ENCODE results near the gene SLIT3.
A peak's percentile ranks its signal among the peaks of the same experiment; 100 is the strongest.

Gene SLIT3

DNA sequence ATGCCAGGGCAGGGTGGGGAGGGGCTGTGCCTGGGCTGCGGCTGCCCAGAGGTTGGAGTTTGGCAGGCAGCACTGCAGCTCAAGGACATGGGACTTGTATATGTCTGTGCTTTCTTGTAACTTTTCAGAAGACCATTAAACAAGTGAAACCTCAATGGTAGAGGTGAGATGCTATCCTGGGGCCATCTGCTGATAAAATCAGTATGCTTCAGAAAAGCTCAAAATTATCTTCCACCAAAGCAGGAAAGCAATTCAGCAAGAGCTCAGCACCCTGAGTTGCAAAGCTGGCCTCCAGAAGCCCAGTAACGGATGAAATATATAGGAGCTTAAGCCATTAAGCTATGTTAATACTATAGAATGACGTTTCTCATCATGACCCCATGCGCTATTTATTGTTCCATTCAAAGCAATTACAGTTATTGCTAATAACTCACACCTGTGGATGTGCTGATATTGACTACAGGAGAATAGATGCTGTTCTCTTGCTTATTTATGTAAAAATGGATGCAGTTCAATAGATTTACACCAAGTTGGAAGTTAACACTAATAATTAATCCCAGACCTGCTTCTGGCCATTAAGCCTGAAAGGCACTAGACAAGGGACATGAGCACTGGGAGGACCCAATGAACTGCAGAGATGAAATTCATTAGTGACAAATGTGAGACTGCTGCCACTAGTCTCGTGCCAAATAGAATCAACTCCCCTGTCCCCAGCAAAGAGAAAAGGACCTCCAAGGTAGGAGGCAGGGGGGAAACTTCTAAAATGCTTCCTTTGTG, 405.5 kb downstream of the SLIT3 start:
- no peak for DNase-seq (ENCODE audit: low spot score)

DNA sequence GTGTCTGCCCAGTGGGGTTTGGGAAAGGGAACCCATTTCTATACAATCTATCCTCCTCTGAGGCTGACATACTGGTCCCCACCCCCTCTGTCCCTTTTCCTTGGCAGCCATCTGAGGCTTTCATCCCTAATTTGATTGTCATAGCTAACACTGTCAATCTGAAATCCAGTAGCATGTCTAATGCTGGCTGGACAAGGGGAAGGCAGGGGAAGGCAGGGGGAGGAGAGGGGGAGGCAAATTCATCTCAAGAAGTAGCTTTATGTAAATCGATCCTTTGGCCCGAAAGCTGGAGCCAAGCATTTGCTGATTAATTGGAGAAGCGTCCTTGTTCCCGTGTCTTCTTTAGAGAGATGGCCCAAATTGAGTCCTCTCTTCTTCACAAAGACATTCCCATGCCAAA, 407.7 kb downstream of the SLIT3 start:
- DNase-seq (ENCODE audit: low spot score), result peak; percentile 78

DNA sequence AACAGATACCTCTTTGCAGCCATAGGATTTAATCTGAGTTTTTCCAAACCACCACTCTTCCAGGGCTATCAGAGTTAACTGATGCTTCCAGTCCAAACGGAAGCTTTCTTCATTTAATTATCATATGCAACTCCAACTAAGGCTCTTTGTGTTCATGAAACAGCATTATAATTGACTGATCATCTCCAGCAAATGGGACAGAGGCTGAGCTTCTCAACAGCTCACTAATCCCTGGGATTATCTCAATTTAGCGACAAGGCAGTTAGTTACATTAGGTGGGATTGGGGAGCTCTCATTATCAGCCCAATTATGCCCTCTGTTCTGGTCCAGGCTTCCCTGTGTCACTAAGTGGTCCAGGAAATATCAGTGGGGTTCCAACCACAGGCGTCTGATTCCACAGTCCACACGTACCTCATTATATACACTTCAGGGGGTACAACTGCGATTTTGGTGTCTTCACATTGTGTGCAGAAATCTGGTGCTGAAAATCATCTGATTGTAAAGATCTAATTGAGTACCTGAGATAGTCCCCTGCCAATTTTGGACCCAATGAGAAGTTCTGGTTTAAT, 408.2 kb downstream of the SLIT3 start:
- DNase-seq (ENCODE audit: low spot score), result no peak

DNA sequence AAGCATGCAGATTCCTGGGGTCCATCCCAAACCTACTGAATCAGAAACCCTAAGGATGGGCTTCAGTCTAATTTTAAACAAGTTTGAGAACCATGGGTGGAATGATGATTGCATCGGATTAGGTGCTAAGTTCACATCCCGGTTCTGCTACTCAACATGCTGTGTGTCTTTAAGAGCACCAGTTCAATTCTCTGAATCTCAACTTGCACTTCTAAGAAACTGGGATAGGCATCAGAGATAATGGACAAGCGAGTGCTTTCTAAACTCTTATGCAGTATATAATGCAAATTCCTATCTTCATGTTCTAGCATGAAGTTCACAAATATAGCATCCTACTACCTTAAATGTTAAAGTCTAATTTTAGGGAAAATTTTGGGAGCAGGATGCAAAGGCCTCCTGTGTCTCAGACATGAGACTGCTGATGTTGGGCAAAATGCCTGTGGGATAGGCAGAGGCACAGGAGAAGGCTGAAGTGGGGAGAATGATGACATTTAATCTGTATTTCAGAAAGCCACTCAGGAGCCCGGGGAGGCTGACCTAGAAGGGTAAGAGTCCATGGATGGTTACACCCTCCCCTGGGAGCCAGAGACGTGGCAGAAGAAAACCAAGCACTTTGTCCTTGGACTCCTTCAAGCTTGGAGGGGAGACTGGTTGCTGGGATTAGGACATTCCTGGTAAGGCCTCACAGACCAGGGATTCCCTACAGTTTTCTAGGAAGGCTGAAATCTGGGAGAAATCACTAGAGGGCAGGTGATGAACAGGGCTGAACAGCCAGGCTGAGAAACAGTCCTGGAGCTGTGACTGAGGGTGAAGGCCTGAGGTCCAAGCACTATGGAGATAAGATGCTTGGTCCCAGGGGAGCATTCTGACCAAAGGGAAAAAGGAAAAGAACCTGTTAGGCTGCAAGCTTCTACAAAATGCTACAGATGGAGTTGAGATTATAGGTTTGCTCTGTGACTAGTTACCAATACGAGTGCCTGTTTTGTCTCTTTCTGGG, 409.8 kb downstream of the SLIT3 start:
- DNase-seq (ENCODE audit: low spot score), result peak; percentile 69

DNA sequence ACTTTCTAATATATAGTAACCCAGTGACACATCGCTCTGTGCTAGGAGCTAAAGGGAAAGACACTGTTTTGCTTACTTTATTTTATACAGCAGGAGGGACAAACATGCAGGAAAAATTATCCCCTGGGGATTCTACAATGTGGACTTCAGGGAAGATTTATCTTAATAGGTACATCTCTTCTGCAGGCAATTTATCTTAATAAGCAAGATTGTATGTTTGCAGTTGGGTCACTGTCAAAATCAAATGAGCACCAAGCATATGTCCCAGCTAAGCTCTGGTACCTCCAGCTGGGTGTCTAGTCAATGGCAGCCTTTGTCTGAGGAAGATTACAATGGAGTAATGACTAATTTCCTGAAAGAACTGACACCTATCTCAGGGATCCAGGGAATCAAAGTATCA, 411.9 kb downstream of the SLIT3 start:
- DNase-seq (ENCODE audit: low spot score), result peak; percentile 85

DNA sequence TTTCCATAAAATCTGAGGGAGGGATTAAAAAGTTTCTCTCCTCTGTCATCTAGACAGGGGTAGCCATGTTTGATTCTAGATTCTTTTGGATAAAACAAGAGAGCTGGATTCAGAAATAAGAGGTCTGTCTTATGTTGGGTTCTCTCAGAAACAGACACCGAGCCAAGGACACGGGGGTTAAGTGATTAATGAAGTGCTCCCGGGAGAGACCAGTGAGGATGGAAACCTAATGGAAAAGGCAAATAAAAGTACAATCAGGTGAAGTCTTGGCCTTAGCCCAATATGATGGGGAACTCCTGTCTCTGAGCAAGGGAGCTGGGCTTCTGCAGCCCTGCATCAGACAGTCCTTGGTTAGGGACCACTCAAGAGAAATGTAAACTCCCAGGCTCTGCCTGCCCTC, 413.0 kb downstream of the SLIT3 start:
- DNase-seq (ENCODE audit: low spot score), result peak; percentile 60

DNA sequence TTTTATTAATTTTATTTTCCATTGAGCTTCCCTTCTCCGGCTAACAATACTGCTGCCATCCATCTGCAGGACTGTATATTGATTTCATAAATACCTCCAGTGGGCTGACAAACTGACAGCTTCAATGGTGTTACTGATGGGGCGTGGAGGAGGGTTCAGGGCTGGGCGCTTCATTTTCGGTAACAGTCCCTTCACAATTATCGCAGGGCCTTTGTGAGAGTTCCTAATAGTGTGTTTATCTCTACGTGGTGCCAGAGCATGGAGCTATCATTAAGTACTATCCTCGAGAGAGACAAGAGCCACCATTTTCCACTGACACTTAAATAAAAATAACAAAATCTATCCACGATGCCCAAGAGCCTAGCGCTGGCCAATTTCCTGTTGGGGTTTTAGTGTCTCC, 414.8 kb downstream of the SLIT3 start:
- DNase-seq (ENCODE audit: low spot score), result no peak

DNA sequence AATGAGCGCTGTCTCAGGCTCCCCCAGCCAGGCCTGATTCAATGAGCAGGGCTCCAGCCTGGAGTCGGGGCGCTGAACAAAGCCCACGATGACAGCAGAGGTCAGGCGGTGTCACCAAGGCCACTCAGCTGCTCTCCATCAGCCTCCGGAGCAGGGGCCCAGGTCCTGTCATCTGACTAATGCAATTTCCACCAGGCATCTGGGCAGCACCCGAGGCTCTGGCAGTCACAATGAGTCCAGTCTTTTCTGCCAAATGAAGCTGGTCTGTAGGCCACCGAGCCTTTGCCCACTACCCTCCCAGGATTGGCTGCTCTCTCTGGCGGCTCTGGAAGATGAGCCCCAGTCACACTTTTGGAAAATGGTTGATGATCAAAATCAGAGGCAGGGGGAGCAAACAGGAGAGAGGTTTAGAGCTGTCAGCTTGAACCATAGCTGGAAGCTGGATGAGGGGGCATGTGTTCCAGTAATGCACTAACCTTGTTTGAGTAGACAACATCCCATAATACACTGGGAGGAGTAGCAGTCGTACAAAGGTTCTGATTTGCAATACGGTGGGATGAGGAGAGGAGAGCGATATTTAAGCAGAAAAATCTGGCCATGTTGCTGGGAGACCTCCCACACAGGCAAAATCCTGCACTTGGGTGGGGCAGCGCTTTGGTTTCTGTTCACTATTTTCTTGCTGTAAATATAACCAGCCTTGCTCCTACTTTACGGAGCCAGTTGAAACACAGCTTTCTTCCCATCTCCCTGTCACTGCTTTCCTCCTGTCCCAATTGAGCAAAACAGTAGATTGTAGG, 415.4 kb downstream of the SLIT3 start:
- DNase-seq (ENCODE audit: low spot score), result peak; percentile 98

DNA sequence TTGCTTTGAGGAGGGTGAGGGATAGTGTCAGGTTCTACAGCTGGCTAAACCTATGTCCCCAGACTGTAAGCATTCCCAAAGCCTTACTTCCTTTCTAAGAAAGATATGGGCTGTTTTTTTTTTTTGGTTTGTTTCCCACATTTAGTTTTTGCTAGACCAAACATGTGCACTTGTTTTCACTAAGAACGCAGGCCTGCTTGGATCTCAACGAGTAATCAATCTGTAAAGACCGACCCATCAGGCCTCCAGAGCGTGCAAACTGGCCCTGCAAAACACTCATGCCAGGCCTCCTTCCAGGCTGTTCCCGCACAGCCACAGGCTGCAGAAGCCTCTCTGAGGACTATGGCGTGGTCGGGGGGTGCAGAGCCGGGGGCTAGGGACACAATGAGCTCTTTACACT, 416.9 kb downstream of the SLIT3 start:
- DNase-seq (ENCODE audit: low spot score), result peak; percentile 34

DNA sequence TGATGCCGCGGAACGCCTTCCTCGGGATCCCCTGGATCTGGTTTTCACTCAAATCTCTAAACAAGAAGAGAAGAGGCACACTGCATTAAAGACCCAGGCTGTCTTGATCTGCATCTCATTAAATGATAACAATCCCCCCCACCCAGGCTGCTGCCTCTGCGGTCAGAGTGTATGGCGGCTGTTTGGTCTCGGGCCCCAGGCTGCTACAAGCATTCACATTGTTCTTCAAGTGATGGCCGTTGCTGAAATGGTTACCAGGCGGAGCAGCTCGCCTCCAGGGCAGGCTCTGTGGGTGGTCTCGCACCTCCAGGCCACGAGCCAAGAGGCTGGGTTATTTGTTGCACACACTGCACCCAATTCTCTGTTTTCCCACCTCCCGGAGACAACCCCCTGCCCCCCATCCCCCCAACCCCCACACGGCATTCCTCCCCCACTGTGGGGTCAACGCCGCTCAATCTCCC, 417.6 kb downstream of the SLIT3 start:
- peak; percentile 39 for DNase-seq (ENCODE audit: low spot score)

DNA sequence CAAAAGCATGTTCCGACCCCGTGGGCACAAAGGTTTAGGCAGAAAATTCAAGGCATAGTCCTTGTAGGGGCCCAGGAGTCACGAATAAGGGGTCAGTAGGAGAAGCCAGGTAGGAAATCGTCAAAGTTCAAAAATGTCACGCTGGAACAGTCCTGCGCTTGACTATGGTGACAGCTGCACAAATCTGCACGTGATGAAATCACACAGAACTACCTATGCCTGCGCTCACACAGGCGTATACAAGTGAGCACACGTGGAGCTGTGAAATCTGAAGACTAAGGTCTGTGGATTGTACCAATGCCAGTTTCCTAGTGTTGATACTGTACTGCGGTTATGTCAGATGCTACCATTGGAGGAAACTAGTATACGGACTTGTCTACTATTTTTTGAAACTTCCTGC, 418.7 kb downstream of the SLIT3 start:
- DNase-seq (ENCODE audit: low spot score), result no peak

DNA sequence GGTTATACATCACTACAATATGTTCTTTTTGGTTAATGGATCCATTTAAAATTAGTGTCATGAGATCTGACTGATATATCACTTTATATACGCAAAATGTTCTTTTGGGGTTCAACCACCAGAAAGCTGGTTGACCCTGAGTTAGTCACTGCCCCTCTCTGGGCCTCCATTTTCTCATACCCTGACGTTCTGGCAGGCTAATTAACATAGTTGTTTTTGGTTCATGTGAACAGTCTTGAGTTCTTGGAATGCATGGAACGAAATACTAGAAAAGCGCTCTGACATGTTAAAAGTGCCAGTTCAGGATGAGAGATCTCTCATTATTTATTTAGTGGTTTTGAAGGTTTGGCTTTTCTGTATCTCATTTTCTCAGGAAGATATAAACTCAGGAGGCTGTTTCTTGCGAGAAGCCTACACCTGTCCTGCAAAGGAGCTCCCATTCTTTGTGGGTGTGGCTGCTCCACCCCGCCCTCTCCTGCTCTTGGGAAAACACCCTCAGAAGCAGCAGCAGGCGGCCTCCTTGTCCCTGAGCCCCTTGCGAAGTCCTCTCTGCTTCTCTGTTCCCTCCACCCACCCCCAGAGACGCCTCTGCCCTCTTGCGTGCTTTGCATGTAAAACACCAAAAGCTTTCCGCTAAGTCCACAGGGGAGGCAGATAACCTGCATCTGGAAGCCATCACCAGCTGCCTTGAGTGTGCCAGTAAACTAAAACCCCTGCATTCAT, 419.4 kb downstream of the SLIT3 start:
- peak; percentile 96 for DNase-seq (ENCODE audit: low spot score)

DNA sequence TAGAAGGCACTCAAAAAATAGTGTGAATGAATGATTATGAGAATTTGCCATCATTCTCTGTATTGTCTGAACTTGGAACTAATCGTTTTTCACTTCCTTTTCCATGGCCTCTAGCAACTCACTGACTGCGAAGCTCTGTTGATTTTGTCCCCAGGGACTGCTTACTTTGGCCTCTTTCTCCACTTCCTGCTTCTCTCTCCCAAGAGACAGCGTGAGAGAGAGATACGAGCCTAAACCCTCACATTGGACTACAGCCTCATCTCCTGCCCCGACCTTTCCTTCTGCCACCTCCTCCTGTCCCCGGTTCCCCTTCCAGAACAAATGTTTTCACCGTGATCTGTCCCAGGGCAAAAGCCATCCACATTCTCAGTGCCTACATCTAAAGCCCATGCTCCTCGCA, 421.0 kb downstream of the SLIT3 start:
- DNase-seq (ENCODE audit: low spot score), result peak; percentile 32

DNA sequence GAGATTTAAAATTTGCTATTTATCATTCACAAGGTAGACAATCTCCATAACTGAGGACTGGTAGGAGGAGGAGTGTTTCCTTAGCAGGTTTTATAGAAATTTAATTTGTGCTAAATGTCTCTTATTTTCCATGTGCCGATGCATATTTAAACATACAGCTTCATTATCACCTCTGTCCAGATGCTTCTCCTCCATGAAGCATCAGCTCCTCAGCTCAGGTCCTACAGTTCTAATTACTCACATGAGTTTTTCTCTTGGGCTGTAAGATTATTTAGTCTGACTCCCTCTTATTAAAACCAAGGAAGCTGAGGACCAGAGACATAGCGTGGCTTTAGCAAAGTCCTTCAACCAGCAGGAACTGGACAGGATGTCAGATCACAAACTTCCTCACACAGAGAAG, 421.6 kb downstream of the SLIT3 start:
- DNase-seq (ENCODE audit: low spot score), result no peak

DNA sequence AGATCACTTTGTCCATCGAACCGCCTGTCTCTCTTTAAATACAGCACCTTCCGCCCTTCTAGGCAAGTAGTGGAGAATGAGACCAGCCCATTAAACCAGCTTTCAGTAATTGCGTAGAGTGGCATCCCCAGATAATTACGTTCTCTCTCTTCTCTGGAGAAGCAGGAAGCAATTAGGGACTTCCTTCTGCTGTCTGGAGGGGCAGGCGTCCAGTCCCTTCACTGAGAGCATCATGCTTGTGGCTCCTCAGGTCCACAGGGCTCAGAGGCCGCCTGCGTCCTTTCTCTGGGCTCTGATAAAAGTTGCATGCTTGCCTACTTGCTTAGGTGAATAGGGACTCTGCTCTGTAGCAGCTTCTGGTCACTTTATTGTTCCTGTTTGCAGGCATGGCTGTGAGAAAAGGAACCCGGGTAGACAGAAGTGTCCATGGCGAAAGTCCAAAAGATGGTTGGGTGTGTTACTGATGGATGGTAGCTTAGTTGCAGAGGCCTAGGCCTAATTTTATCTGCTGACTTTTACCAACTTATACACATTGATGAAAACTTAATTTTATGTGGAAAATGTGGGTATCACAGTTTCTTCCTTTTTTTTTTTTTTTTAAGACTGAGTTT, 422.7 kb downstream of the SLIT3 start:
- DNase-seq (ENCODE audit: low spot score), result peak; percentile 57

DNA sequence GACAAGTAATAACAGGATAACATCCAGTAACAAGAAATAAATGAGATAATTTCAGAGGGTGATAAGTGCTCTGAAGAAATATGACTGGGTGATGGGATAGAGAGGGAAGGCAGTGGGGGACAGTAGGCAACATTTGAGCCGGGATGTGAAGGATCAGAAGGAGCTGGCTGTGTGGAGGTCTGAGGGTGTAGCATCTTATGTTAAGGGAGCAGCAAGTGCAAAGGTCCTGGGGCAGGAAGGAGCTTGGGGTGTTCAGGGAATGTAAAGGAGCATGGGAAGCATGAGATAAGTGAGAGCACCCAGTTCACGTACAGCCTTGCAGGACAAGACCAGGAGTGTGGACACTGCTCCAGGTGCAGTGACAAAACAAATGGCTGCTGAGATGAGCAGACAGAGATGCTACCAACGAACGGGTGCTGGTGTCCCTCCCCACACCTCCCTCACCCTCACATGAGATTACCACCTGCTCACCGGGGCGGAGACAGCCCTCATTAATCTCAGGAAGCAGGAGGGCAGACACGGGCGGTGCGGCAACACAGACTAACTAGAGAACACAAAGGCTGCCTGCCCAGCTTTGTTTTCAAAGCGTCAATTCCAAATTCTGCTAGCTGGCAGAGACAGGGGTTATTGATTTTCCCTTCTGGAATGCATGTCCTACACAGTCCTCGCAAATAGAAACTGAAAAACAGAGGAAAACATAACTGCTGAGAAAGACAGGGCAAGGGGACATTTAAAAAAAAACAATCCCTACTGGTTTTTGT, 423.6 kb downstream of the SLIT3 start:
- DNase-seq (ENCODE audit: low spot score), result peak; percentile 67

DNA sequence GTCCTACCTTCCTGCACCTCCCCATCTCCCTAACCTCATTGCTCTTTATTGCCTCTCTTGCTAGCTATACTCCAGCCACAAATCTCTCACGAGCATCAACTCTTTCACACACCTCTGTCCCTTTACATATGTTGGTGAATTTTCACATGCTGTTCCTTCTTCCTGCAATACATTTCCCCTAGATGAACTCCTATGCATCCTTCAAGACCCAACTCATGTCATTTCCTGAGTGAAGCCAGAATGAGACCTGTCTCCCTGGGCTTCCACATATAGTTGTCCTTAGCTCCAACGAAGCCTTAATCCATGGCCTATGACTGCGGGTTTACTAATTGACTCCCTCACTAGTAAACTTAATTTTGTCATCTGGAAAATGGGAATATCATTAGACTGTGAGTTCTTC, 424.5 kb downstream of the SLIT3 start:
- no peak for DNase-seq (ENCODE audit: low spot score)

DNA sequence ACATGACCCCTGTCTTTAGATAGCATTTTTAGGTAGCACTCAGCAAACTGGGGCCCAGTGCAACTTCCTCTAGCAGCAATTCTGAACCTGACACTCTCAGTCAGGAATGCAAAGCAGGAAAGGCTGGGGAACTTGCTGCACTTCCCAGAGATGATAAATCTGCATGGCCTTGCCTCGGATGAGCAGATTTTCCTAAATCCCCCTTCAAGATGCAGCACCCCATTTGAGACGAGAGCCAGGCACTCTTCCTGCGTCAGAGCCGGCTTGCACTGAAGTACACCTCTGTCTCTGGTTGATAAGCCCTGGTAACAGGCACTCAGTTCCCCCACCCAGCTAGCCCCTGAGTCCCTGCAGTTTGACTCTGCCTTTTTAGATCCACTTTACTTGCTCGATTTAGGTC, 425.1 kb downstream of the SLIT3 start:
- peak; percentile 66 for DNase-seq (ENCODE audit: low spot score)

DNA sequence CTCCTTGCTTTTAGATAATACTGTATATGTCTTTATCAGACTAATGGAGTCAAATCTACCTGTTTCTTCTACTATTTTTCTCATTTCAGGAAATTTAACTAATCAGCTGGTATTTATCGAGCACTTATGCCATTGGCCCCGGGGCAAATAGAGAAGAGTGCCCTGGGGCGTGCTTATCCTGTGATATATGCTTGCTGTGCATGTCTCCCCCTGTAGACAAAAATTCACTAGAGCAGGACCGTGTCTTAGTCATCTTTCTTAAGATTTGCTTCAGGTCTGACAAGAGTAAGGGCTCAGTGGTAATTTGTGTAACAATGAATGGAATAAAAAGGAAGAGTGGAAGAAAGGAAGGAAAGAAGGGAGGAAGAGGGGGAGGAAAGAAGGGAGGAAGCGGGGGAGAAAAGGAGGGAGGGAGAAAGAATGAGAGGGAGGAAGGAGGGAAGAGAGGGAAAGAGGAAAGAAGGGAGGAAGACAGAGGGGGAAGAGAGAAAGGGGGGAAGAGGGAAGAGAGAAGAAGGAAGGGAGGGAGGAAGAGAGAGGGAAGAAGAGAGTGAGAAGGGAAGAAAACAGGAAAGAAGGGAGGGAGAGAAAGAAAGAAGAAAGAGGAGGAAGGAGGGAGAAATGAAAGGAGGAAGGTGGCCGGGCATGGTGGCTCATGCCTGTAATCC, 426.1 kb downstream of the SLIT3 start:
- DNase-seq (ENCODE audit: low spot score), result peak; percentile 65

Measured in SK-N-DZ (cell line).